Measurements from ENCODE around the gene KLK15. TPM values are rescaled to one million over a fixed set of nuclear protein-coding genes. Genes with fewer than 3 reads are reported as not detected.
"Not testable (repeated sequence)": the region's sequence is repeated elsewhere in the genome, so short reads cannot be mapped to it uniquely, and the experiment has no call there.

Gene KLK15
- total RNA-seq, 3 donors from 2014 or later = 0.92 to 3.3 (median 2.3) TPM

- TF ChIP-seq CTCF (IDR thresholded peaks at IDR 0.05) = no peak
- intact Hi-C loops (cut with DNase I, micrococcal nuclease) = no loop called here
- ATAC-seq = no peak
Observed at GRCh38 chr19:50790396-50790795, 43.0 kb downstream of the KLK15 start, which contains the start of gene ACP4. ACP4 (plus strand) TSS chr19:50790415; CDS start chr19:50790415, 0 bp downstream.

GRCh38 chr19:50785329-50785728 lies 48.0 kb downstream of the KLK15 start:
- TF ChIP-seq CTCF (IDR thresholded peaks at IDR 0.05) = no peak
- no peak for ATAC-seq

More at GRCh38 chr19:50790396-50790795, 43.0 kb downstream of the KLK15 start, which contains the start of gene ACP4:
- no peak within 1 kb of the TSS for H3K4me3 ChIP-seq
- H3K36me3 ChIP-seq (ENCODE audit: low read depth) = no peaks in the 10 kb centered on the region
- H3K9me3 ChIP-seq = no peaks in the 10 kb centered on the region
- DNase-seq = no peak
- H3K4me1 ChIP-seq (ENCODE audit: low read depth) = no peaks in the 10 kb centered on the region

GRCh38 chr19:50784710-50785109 lies 48.7 kb downstream of the KLK15 start:
- Histone ChIP-seq H3K4me1 (ENCODE audit: low read depth) (peaks cover 4% of the 10 kb centered on the region), H3K36me3 (ENCODE audit: low read depth) (no peaks in the 10 kb centered on the region), H3K9me3 (no peaks in the 10 kb centered on the region), H3K4me3 (no peak overlapping the region)
- no peak for ATAC-seq
- intact Hi-C loops (cut with DNase I, micrococcal nuclease) = no loop called here
- TF ChIP-seq CTCF (IDR thresholded peaks at IDR 0.05) = no peak
- DNase-seq = no peak

More at GRCh38 chr19:50785329-50785728, 48.0 kb downstream of the KLK15 start:
- Histone ChIP-seq H3K36me3 (ENCODE audit: low read depth) (no peaks in the 10 kb centered on the region), H3K9me3 (no peaks in the 10 kb centered on the region), H3K4me3 (no peak overlapping the region), H3K4me1 (ENCODE audit: low read depth) (peaks cover 4% of the 10 kb centered on the region)
- DNase-seq = no peak
- intact Hi-C loops (cut with DNase I, micrococcal nuclease) = no loop called here

- H3K9me3 ChIP-seq; intact Hi-C loops (cut with DNase I, micrococcal nuclease); H3K36me3 ChIP-seq (ENCODE audit: low read depth); H3K4me3 ChIP-seq; DNase-seq; ATAC-seq; H3K4me1 ChIP-seq (ENCODE audit: low read depth): not testable (repeated sequence)
Observed at GRCh38 chr19:50783848-50784152, 49.6 kb downstream of the KLK15 start.

GRCh38 chr19:50780753-50781435 lies 52.5 kb downstream of the KLK15 start:
- H3K9me3 ChIP-seq = no peaks in the 10 kb centered on the region
- no peak overlapping the region for H3K4me3 ChIP-seq
- H3K36me3 ChIP-seq (ENCODE audit: low read depth) = no peaks in the 10 kb centered on the region
- TF ChIP-seq CTCF (IDR thresholded peaks at IDR 0.05) = no peak
- H3K4me1 ChIP-seq (ENCODE audit: low read depth) = peaks cover 4% of the 10 kb centered on the region
- intact Hi-C loops (cut with DNase I, micrococcal nuclease) = no loop called here
- DNase-seq (no peak), ATAC-seq (no peak)

- Histone ChIP-seq H3K4me1 (ENCODE audit: low read depth) (peaks cover 4% of the 10 kb centered on the region), H3K9me3 (no peaks in the 10 kb centered on the region), H3K36me3 (ENCODE audit: low read depth) (no peaks in the 10 kb centered on the region), H3K4me3 (no peak overlapping the region)
- intact Hi-C loops (cut with DNase I, micrococcal nuclease) = no loop called here
- no peak for DNase-seq
- ATAC-seq = no peak
- no peak for TF ChIP-seq CTCF (IDR thresholded peaks at IDR 0.05)
Observed at GRCh38 chr19:50779504-50780457, 53.6 kb downstream of the KLK15 start.

Measured in mucosa of descending colon (tissue), 3 donors.